Liver (tissue), 9 donors: ENCODE results near the gene AARSD1. TPM values are rescaled to one million over a fixed set of nuclear protein-coding genes. Genes with fewer than 3 reads are reported as not detected.

Experiments
- DNase-seq: peaks from one replicate; pipeline ENCODE4 v3.0.0-alpha.2; 2017; ENCODE audit warnings: low spot score
- H3K27ac ChIP-seq, 2 donors: one replicate each; pipeline ENCODE4 v1.7.0; 2013; ENCODE audit warnings: inconsistent platforms in 2 of 2, low read length in 2 of 2, control low read depth in 1 of 2, low read depth in 1 of 2, mild to moderate bottlenecking in 1 of 2
- H3K27me3 ChIP-seq, 4 donors: one replicate each; pipeline versions ENCODE4 v1.6.1 to v1.7.0; 2013; ENCODE audit warnings: low read length in 3 of 4, inconsistent platforms in 1 of 4, mild to moderate bottlenecking in 1 of 4, moderate library complexity in 1 of 4; ENCODE audit not compliant: control insufficient read depth in 4 of 4, insufficient read depth in 4 of 4
- H3K36me3 ChIP-seq, 4 donors: one replicate each; pipeline versions ENCODE4 v1.6.1 to v1.7.0; 2013; ENCODE audit warnings: low read length in 3 of 4, mild to moderate bottlenecking in 3 of 4, low read depth in 1 of 4, moderate library complexity in 1 of 4; ENCODE audit not compliant: control insufficient read depth in 4 of 4, insufficient read depth in 3 of 4
- H3K4me1 ChIP-seq, 4 donors: one replicate each; pipeline versions ENCODE4 v1.6.1 to v1.7.0; 2013; ENCODE audit warnings: low read length in 3 of 4, mild to moderate bottlenecking in 3 of 4, moderate library complexity in 1 of 4; ENCODE audit not compliant: control insufficient read depth in 4 of 4, insufficient read depth in 4 of 4
- H3K4me3 ChIP-seq, 3 donors: one replicate each; pipeline versions ENCODE4 v1.6.1 to v1.7.0; 2013; ENCODE audit warnings: low read length in 3 of 3, control low read depth in 1 of 3, low read depth in 1 of 3, mild to moderate bottlenecking in 1 of 3
- H3K9ac ChIP-seq, 2 donors: one replicate each; pipeline ENCODE4 v1.7.0; 2013; ENCODE audit warnings: low read length in 2 of 2, mild to moderate bottlenecking in 2 of 2, moderate library complexity in 2 of 2, control low read depth in 1 of 2, low read depth in 1 of 2
- H3K9me3 ChIP-seq, 4 donors: one replicate each; pipeline versions ENCODE4 v1.6.1 to v1.7.0; 2013; ENCODE audit warnings: low read length in 3 of 4; ENCODE audit not compliant: control insufficient read depth in 4 of 4
- EGR1 ChIP-seq, 2 donors: IDR thresholded peaks; 2 replicates each; pipeline ENCODE4 v1.6.1; 2016 to 2018; ENCODE audit warnings: antibody characterized with exemption in 2 of 2, low read depth in 2 of 2
- FOXA1 ChIP-seq: IDR thresholded peaks from 2 replicates; pipeline ENCODE4 v1.6.1; 2016; ENCODE audit warnings: antibody characterized with exemption
- FOXA2 ChIP-seq: IDR thresholded peaks from 2 replicates; pipeline ENCODE4 v1.6.1; 2016; ENCODE audit warnings: antibody characterized with exemption
- GABPA ChIP-seq, 2 donors: IDR thresholded peaks in 1 of 2; conservative IDR thresholded peaks in 1 of 2; 2 replicates each; pipeline ENCODE4 v1.6.1; 2016; ENCODE audit warnings: antibody characterized with exemption in 2 of 2, mild to moderate bottlenecking in 1 of 2, moderate library complexity in 1 of 2
- HNF4A ChIP-seq, 2 donors: conservative IDR thresholded peaks; 2 replicates each; pipeline ENCODE4 v1.6.1; 2016; ENCODE audit warnings: antibody characterized with exemption in 2 of 2, mild to moderate bottlenecking in 2 of 2
- HNF4G ChIP-seq: IDR thresholded peaks from 2 replicates; pipeline ENCODE4 v1.6.1; 2016; ENCODE audit warnings: antibody characterized with exemption
- JUND ChIP-seq, 2 donors: IDR thresholded peaks; 2 replicates each; pipeline ENCODE4 v1.6.1; 2016; ENCODE audit warnings: antibody characterized with exemption in 2 of 2
- NR2F2 ChIP-seq: IDR thresholded peaks from 2 replicates; pipeline ENCODE4 v1.6.1; 2016; ENCODE audit warnings: antibody characterized with exemption
- RAD21 ChIP-seq, 2 donors: IDR thresholded peaks; 2 replicates each; pipeline ENCODE4 v1.6.1; 2016; ENCODE audit warnings: antibody characterized with exemption in 2 of 2, mild to moderate bottlenecking in 2 of 2
- RXRA ChIP-seq, 2 donors: IDR thresholded peaks; 2 replicates each; pipeline ENCODE4 v1.6.1; 2017 to 2018; ENCODE audit warnings: antibody characterized with exemption in 2 of 2, mild to moderate bottlenecking in 1 of 2
- SP1 ChIP-seq: IDR thresholded peaks from 2 replicates; pipeline ENCODE4 v1.6.1; 2018; ENCODE audit warnings: antibody characterized with exemption, mild to moderate bottlenecking
- TAF1 ChIP-seq: conservative IDR thresholded peaks from 2 replicates; pipeline ENCODE4 v1.6.1; 2016; ENCODE audit warnings: antibody characterized with exemption, mild to moderate bottlenecking
- YY1 ChIP-seq: IDR thresholded peaks from 2 replicates; pipeline ENCODE4 v1.6.1; 2016; ENCODE audit warnings: antibody characterized with exemption, mild to moderate bottlenecking
- WGBS: extraction: QIAGEN DNeasy Blood & Tissue Kit; methylation state at CpG from one replicate; pipeline ENCODE4 v1.1.7; 2013; 5-methylcytosine and 5-hydroxymethylcytosine counted together
- polyA plus RNA-seq, 2 donors: library from polyadenylated mRNA; stranded (reverse) in 1 of 2; unstranded in 1 of 2; fragments of 200-250 nt in 1 of 2; fragments of >200 nt in 1 of 2; fragmentation: Nextera tagmentation in 1 of 2; extraction: Ambion mirVana in 1 of 2; gene quantifications; one replicate each; pipeline versions ENCODE4 v1.2.1 to v1.2.3, GENCODE V29; 2013 to 2015
- total RNA-seq, 2 donors: library from RNA; depleted of rRNA; stranded (reverse); fragments of >200 nt; gene quantifications; one replicate each; pipeline ENCODE4 v1.2.3, GENCODE V29; 2014
- TF ChIP-seq, protein P1 (sequence below): IDR thresholded peaks from 2 replicates; pipeline ENCODE4 v1.6.1; 2016; ENCODE audit warnings: antibody characterized with exemption
- TF ChIP-seq, protein P2 (sequence below): IDR thresholded peaks from 2 replicates; pipeline ENCODE4 v1.6.1; 2016; ENCODE audit warnings: antibody characterized with exemption, mild to moderate bottlenecking
- TF ChIP-seq, protein P3 (sequence below): fragments of 150-350 bp; IDR thresholded peaks from 2 replicates; pipeline ENCODE4 v1.5.1; 2017; ENCODE audit warnings: improper control_type of control experiment, low read depth, low read length; ENCODE audit not compliant: missing input control
- TF ChIP-seq, protein P4 (sequence below): IDR thresholded peaks from 2 replicates; pipeline ENCODE4 v1.6.1; 2016; ENCODE audit warnings: antibody characterized with exemption
- TF ChIP-seq, protein P5 (sequence below): IDR thresholded peaks from 2 replicates; pipeline ENCODE4 v1.6.1; 2016; ENCODE audit warnings: antibody characterized with exemption
- donor health status: healthy.
- donor health status: healthy.
- donor health status: healthy.
- donor health status: healthy.
- donor health status: healthy.

AARSD1 gene
- total and polyA plus RNA-seq, 4 donors: 8.2 to 25.2 (median 19.6) TPM

DNA sequence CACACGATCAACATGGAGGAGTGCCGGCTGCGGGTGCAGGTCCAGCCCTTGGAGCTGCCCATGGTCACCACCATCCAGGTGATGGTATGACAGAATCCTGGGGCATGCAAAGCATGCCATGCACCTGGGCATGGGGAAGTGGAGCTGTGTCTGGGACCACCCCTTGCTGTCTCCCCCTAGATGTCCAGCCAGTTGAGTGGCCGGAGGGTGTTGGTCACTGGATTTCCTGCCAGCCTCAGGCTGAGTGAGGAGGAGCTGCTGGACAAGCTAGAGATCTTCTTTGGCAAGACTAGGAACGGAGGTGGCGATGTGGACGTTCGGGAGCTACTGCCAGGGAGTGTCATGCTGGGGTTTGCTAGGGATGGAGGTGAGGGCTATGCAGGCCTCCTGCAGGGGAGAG is 49.0 kb upstream of the AARSD1 start:
- no peak for DNase-seq
- Histone ChIP-seq H3K27me3 (no peaks in the 10 kb centered on the region), H3K4me1 (peaks cover 0 to 11% (median 9%) of the 10 kb centered on the region in 4 donors), H3K27ac (no peak overlapping the region), H3K36me3 (peaks cover 1 to 28% (median 10%) of the 10 kb centered on the region in 4 donors), H3K4me3 (no peak overlapping the region), H3K9me3 (no peaks in the 10 kb centered on the region), H3K9ac (no peak overlapping the region)
- WGBS: 93% methylated on average over 8 of the region's 8 CpGs
- TF ChIP-seq, protein P1, sequence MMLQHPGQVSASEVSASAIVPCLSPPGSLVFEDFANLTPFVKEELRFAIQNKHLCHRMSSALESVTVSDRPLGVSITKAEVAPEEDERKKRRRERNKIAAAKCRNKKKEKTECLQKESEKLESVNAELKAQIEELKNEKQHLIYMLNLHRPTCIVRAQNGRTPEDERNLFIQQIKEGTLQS: no peak
- TF ChIP-seq GABPA (IDR thresholded peaks at IDR 0.05 in 1 of 2, conservative IDR thresholded peaks at IDR 0.05 in 1 of 2) (no peak), RAD21 (IDR thresholded peaks at IDR 0.05) (no peak), HNF4G (no peak), RXRA (IDR thresholded peaks at IDR 0.05) (no peak), TAF1 (no peak), FOXA2 (no peak), FOXA1 (no peak), JUND (IDR thresholded peaks at IDR 0.05) (no peak), NR2F2 (no peak), EGR1 (IDR thresholded peaks at IDR 0.05; ENCODE audit: low read depth in 2 of 2) (no peak), SP1 (no peak), YY1 (no peak), HNF4A (conservative IDR thresholded peaks at IDR 0.05) (no peak)
- TF ChIP-seq, protein P2, sequence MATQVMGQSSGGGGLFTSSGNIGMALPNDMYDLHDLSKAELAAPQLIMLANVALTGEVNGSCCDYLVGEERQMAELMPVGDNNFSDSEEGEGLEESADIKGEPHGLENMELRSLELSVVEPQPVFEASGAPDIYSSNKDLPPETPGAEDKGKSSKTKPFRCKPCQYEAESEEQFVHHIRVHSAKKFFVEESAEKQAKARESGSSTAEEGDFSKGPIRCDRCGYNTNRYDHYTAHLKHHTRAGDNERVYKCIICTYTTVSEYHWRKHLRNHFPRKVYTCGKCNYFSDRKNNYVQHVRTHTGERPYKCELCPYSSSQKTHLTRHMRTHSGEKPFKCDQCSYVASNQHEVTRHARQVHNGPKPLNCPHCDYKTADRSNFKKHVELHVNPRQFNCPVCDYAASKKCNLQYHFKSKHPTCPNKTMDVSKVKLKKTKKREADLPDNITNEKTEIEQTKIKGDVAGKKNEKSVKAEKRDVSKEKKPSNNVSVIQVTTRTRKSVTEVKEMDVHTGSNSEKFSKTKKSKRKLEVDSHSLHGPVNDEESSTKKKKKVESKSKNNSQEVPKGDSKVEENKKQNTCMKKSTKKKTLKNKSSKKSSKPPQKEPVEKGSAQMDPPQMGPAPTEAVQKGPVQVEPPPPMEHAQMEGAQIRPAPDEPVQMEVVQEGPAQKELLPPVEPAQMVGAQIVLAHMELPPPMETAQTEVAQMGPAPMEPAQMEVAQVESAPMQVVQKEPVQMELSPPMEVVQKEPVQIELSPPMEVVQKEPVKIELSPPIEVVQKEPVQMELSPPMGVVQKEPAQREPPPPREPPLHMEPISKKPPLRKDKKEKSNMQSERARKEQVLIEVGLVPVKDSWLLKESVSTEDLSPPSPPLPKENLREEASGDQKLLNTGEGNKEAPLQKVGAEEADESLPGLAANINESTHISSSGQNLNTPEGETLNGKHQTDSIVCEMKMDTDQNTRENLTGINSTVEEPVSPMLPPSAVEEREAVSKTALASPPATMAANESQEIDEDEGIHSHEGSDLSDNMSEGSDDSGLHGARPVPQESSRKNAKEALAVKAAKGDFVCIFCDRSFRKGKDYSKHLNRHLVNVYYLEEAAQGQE: no peak
- TF ChIP-seq, protein P3, sequence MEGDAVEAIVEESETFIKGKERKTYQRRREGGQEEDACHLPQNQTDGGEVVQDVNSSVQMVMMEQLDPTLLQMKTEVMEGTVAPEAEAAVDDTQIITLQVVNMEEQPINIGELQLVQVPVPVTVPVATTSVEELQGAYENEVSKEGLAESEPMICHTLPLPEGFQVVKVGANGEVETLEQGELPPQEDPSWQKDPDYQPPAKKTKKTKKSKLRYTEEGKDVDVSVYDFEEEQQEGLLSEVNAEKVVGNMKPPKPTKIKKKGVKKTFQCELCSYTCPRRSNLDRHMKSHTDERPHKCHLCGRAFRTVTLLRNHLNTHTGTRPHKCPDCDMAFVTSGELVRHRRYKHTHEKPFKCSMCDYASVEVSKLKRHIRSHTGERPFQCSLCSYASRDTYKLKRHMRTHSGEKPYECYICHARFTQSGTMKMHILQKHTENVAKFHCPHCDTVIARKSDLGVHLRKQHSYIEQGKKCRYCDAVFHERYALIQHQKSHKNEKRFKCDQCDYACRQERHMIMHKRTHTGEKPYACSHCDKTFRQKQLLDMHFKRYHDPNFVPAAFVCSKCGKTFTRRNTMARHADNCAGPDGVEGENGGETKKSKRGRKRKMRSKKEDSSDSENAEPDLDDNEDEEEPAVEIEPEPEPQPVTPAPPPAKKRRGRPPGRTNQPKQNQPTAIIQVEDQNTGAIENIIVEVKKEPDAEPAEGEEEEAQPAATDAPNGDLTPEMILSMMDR: no peak
- TF ChIP-seq, protein P4, sequence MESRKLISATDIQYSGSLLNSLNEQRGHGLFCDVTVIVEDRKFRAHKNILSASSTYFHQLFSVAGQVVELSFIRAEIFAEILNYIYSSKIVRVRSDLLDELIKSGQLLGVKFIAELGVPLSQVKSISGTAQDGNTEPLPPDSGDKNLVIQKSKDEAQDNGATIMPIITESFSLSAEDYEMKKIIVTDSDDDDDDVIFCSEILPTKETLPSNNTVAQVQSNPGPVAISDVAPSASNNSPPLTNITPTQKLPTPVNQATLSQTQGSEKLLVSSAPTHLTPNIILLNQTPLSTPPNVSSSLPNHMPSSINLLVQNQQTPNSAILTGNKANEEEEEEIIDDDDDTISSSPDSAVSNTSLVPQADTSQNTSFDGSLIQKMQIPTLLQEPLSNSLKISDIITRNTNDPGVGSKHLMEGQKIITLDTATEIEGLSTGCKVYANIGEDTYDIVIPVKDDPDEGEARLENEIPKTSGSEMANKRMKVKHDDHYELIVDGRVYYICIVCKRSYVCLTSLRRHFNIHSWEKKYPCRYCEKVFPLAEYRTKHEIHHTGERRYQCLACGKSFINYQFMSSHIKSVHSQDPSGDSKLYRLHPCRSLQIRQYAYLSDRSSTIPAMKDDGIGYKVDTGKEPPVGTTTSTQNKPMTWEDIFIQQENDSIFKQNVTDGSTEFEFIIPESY: no peak
- TF ChIP-seq, protein P5, sequence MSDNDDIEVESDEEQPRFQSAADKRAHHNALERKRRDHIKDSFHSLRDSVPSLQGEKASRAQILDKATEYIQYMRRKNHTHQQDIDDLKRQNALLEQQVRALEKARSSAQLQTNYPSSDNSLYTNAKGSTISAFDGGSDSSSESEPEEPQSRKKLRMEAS: no peak
